Measurements from ENCODE around the gene RGS5. TPM values are rescaled to one million over a fixed set of nuclear protein-coding genes. Genes with fewer than 3 reads are reported as not detected.

Gene RGS5
- total RNA-seq, 3 donors from 2014 or later, result 31.9 to 69.3 (median 42.6) TPM

DNA sequence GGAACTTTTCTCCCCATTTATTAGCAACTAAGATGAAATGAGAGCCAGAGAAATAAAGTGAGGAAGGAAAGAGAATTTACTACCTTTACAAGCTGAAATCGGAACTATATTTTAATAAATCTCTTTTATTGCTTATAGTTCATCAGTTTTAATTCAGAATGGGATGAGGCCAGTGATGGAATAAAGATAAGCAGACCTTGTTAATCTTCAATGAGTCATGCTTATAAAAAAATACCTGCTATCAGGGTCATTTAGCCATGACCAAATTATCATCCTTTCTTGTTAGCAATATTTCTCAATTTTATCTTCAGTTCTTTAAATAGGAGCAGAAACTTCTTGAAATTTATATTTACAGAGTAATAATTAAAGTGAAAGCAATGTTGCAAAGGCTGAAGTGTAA, 107.5 kb downstream of the RGS5 start:
- Histone ChIP-seq H3K27me3 (no peaks in the 10 kb centered on the region), H3K4me3 (no peak overlapping the region), H3K36me3 (no peaks in the 10 kb centered on the region), H3K9me3 (no peaks in the 10 kb centered on the region), H3K4me1 (no peaks in the 10 kb centered on the region), H3K27ac (no peak overlapping the region)
- TF ChIP-seq POLR2AphosphoS5 (IDR thresholded peaks at IDR 0.05), result no peak
- TF ChIP-seq, protein P1, sequence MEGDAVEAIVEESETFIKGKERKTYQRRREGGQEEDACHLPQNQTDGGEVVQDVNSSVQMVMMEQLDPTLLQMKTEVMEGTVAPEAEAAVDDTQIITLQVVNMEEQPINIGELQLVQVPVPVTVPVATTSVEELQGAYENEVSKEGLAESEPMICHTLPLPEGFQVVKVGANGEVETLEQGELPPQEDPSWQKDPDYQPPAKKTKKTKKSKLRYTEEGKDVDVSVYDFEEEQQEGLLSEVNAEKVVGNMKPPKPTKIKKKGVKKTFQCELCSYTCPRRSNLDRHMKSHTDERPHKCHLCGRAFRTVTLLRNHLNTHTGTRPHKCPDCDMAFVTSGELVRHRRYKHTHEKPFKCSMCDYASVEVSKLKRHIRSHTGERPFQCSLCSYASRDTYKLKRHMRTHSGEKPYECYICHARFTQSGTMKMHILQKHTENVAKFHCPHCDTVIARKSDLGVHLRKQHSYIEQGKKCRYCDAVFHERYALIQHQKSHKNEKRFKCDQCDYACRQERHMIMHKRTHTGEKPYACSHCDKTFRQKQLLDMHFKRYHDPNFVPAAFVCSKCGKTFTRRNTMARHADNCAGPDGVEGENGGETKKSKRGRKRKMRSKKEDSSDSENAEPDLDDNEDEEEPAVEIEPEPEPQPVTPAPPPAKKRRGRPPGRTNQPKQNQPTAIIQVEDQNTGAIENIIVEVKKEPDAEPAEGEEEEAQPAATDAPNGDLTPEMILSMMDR (IDR thresholded peaks at IDR 0.05), result no peak
- no peak for TF ChIP-seq POLR2A (IDR thresholded peaks at IDR 0.05)
- DNase-seq (ENCODE audit: low spot score in 2 of 2), result no peak
- intact Hi-C loops (cut with DNase I; ENCODE audit: low total_unique reads), result no loop called here

DNA sequence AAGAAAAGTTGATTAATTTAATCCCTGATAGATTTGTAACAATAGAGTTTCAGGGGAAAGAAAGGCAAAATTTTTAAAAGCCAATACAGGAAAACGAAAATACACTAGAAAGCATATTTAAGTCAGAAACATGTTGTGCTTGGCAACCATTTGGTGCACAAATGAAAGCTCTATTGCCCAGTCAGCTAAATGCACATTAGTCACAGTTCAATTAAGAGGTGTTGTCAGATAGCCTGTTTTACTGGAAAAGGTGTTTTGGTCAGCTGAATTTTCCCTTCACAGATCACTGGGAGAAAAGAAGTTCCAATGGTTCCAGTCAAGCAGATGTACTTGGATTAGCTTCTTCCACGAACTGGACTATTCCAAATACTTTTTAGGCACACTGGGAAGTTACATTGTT, 108.1 kb downstream of the RGS5 start:
- Histone ChIP-seq H3K9me3 (no peaks in the 10 kb centered on the region), H3K36me3 (no peaks in the 10 kb centered on the region), H3K27me3 (no peaks in the 10 kb centered on the region), H3K4me1 (no peaks in the 10 kb centered on the region), H3K27ac (no peak overlapping the region), H3K4me3 (no peak overlapping the region)
- no peak for TF ChIP-seq POLR2AphosphoS5 (IDR thresholded peaks at IDR 0.05)
- no peak for TF ChIP-seq POLR2A (IDR thresholded peaks at IDR 0.05)
- TF ChIP-seq, protein P1 (IDR thresholded peaks at IDR 0.05), result no peak
- DNase-seq (ENCODE audit: low spot score in 2 of 2), result no peak
- intact Hi-C loops (cut with DNase I; ENCODE audit: low total_unique reads), result no loop called here

DNA sequence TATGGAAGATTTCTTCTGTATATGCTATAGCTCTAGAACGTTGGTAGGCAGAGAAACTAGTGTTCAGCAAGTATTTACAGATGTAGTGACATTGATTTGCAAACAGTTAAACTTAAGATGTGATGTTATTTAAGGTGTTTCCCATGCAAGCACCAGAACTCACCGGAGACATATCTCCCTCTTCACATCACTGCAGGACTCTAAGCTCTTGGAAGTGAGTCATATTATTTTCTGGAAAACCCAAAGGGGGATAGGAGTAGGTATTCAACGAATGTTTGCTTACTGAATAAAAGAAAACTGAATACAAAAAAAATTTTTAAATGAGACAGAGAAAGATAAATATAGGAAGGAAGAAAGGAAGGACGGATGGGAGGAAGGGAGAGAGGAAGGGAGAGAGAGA, 108.5 kb downstream of the RGS5 start:
- Histone ChIP-seq H3K36me3 (no peaks in the 10 kb centered on the region), H3K27me3 (no peaks in the 10 kb centered on the region), H3K9me3 (no peaks in the 10 kb centered on the region), H3K4me1 (no peaks in the 10 kb centered on the region), H3K4me3 (no peak overlapping the region), H3K27ac (no peak overlapping the region)
- TF ChIP-seq, protein P1 (IDR thresholded peaks at IDR 0.05), result no peak
- no peak for TF ChIP-seq POLR2A (IDR thresholded peaks at IDR 0.05)
- TF ChIP-seq POLR2AphosphoS5 (IDR thresholded peaks at IDR 0.05), result no peak
- DNase-seq (ENCODE audit: low spot score in 2 of 2), result no peak
- intact Hi-C loops (cut with DNase I; ENCODE audit: low total_unique reads), result no loop called here

DNA sequence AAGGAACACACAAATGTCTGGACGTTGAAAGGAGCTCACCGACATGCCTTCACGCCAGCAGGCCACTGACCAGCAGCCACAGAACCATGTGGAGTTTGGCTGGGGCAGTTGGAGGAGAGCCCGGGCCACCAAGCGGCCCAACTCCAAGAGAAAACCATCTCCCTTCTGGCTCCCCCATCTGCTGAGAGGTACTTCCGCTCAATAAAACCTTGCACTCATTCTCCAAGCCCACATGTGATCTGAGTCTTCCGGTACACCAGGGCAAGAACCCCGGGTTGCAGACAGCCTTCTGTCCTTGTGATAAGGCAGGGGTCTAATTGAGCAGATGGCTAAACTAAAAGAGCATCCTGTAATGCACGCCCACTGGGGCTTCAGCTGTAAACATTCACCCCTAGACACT, 109.1 kb downstream of the RGS5 start:
- TF ChIP-seq POLR2A (IDR thresholded peaks at IDR 0.05), result no peak
- TF ChIP-seq POLR2AphosphoS5 (IDR thresholded peaks at IDR 0.05), result no peak
- TF ChIP-seq, protein P1 (IDR thresholded peaks at IDR 0.05), result no peak
- H3K27ac ChIP-seq, result no peak overlapping the region
- intact Hi-C loops (cut with DNase I; ENCODE audit: low total_unique reads), result no loop called here

DNA sequence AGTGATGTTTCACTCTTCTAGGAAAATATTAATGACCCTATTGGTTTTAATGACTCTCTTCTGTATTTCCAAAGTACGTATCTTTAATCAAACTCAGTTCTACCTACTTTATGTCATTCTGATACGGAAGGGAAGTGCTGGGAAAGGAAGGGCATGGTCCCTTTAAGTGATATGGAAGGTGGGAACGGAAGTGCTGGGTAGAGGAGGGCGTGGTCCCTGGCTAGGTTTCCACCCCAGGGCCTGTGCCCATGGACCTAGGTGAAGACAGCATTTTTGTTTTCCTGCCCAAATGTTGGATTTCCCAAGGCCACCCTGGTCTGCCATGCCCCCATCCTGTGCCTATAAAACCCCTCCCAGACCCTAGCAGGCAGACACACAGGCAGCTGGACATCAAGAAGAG, 109.5 kb downstream of the RGS5 start:
- intact Hi-C loops (cut with DNase I; ENCODE audit: low total_unique reads), result no loop called here

More for the DNA sequence above, 109.1 kb downstream of the RGS5 start:
- Histone ChIP-seq H3K4me1 (no peaks in the 10 kb centered on the region), H3K9me3 (no peaks in the 10 kb centered on the region), H3K4me3 (no peak overlapping the region), H3K27me3 (no peaks in the 10 kb centered on the region), H3K36me3 (peaks cover 1% of the 10 kb centered on the region)
- no peak for DNase-seq (ENCODE audit: low spot score in 2 of 2)

More for the DNA sequence above, 109.5 kb downstream of the RGS5 start:
- Histone ChIP-seq H3K27ac (no peak overlapping the region), H3K4me1 (no peaks in the 10 kb centered on the region), H3K27me3 (no peaks in the 10 kb centered on the region), H3K4me3 (no peak overlapping the region), H3K36me3 (peaks cover 4% of the 10 kb centered on the region), H3K9me3 (no peaks in the 10 kb centered on the region)
- no peak for DNase-seq (ENCODE audit: low spot score in 2 of 2)
- TF ChIP-seq POLR2AphosphoS5 (IDR thresholded peaks at IDR 0.05) (no peak), POLR2A (IDR thresholded peaks at IDR 0.05) (no peak)
- TF ChIP-seq, protein P1 (IDR thresholded peaks at IDR 0.05), result no peak

Other genes with a start within 250 kb of the RGS5 start
- 1 to 10 TPM in 2 of 3 donors, not detected in 1; 2.0 to 6.7 TPM for gene RGS4, start 133.6 kb downstream of the RGS5 start, total RNA-seq
- 1 to 10 TPM in 1 of 3 donors, under 1 TPM in 1, not detected in 1; 0.29 to 1.3 TPM for gene NUF2, start 119.0 kb upstream of the RGS5 start, total RNA-seq

Data from breast epithelium (tissue), 4 donors.